Measurements from ENCODE around the gene ANKRD29.
"Not testable (repeated sequence)": the region's sequence is repeated elsewhere in the genome, so short reads cannot be mapped to it uniquely, and the experiment has no call there.

The ANKRD29 gene

GRCh38 chr18:23557511-23557910, 105.2 kb downstream of the ANKRD29 start:
- DNase-seq (ENCODE audit: low spot score): not testable (repeated sequence)

- no peak for DNase-seq (ENCODE audit: low spot score)
These were observed 106.4 kb downstream of the ANKRD29 start for GRCh38 chr18:23556145-23556780.

GRCh38 chr18:23553887-23554286, 108.8 kb downstream of the ANKRD29 start:
- no peak for DNase-seq (ENCODE audit: low spot score)

- DNase-seq (ENCODE audit: low spot score): no peak
These were observed 110.2 kb downstream of the ANKRD29 start for GRCh38 chr18:23552505-23552904.

- no peak for DNase-seq (ENCODE audit: low spot score)
These were observed 110.7 kb downstream of the ANKRD29 start for GRCh38 chr18:23551978-23552377.

- no peak for DNase-seq (ENCODE audit: low spot score)
These were observed 111.8 kb downstream of the ANKRD29 start for GRCh38 chr18:23550898-23551297.

Data from D341Med (cell line).